Coronary artery (tissue), 2 donors: ENCODE results near the gene NUDT8.
"Not testable (repeated sequence)": the region's sequence is repeated elsewhere in the genome, so short reads cannot be mapped to it uniquely, and the experiment has no call there.

Experiments
- DNase-seq: peaks from one replicate; pipeline ENCODE4 v3.0.0-alpha.2; 2017; ENCODE audit warnings: low spot score
- H3K27ac ChIP-seq, 2 donors: fragments of 200-600 bp; sonication (generic); one replicate each; pipeline ENCODE4 v1.5.1; 2016 to 2019
- H3K4me3 ChIP-seq: fragments of 200-600 bp; sonication (generic); 2 replicates; pipeline ENCODE4 v1.5.1; 2016; ENCODE audit warnings: mild to moderate bottlenecking, moderate library complexity
- CTCF ChIP-seq: fragments of 200-600 bp; sonication (generic); IDR thresholded peaks from one replicate; pipeline ENCODE4 v1.5.1; 2019; ENCODE audit warnings: antibody characterized with exemption

Gene NUDT8

GRCh38 chr11:67664696-67665540 is 35.2 kb upstream of the NUDT8 start:
- Histone ChIP-seq H3K4me3 (no peak overlapping the region), H3K27ac (no peak overlapping the region)
- TF ChIP-seq CTCF, result no peak
- no peak for DNase-seq

- TF ChIP-seq CTCF, result no peak
- Histone ChIP-seq H3K4me3 (no peak overlapping the region), H3K27ac (no peak overlapping the region)
- DNase-seq, result no peak
Observed at GRCh38 chr11:67664213-67664585, 34.5 kb upstream of the NUDT8 start.

GRCh38 chr11:67663532-67664212 is 33.9 kb upstream of the NUDT8 start:
- no peak for DNase-seq
- H3K4me3 ChIP-seq, result no peak overlapping the region
- H3K27ac ChIP-seq, result no peak overlapping the region
- TF ChIP-seq CTCF, result no peak

GRCh38 chr11:67662835-67663531 is 33.2 kb upstream of the NUDT8 start:
- no peak overlapping the region for H3K4me3 ChIP-seq
- no peak overlapping the region for H3K27ac ChIP-seq
- no peak for DNase-seq
- no peak for TF ChIP-seq CTCF

GRCh38 chr11:67662142-67662834 is 32.6 kb upstream of the NUDT8 start:
- no peak for DNase-seq
- TF ChIP-seq CTCF, result no peak
- H3K4me3 ChIP-seq, result no peak overlapping the region
- H3K27ac ChIP-seq, result no peak overlapping the region

- not testable (repeated sequence) for H3K27ac ChIP-seq, DNase-seq, H3K4me3 ChIP-seq
Observed at GRCh38 chr11:67660752-67661151, 31.0 kb upstream of the NUDT8 start.

- not testable (repeated sequence) for DNase-seq, H3K4me3 ChIP-seq, H3K27ac ChIP-seq
Observed at GRCh38 chr11:67659651-67660165, 30.0 kb upstream of the NUDT8 start.
